ENCODE data around the gene ATP1A4.

GRCh38 chr1:160207118-160207650 is 55.8 kb downstream of the ATP1A4 start:
- TF ChIP-seq CTCF (conservative IDR thresholded peaks at IDR 0.05 in 1 of 2, IDR thresholded peaks at IDR 0.05 in 1 of 2; ENCODE audit: low read depth in 1 of 2, low read length in 2 of 2): no peak
- no peak for TF ChIP-seq EZH2 (IDR thresholded peaks at IDR 0.05; ENCODE audit: low read length, missing control alignments)

Measured in fibroblast of lung (primary cell).